GM23248 (cell line): Measurements from ENCODE around the gene TMEM154.

Experiments
- EZH2 ChIP-seq: fragments of 200-600 bp; sonication (generic); IDR thresholded peaks from 2 replicates; pipeline ENCODE4 v1.6.1; 2018; ENCODE audit warnings: antibody characterized with exemption, mild to moderate bottlenecking; ENCODE audit not compliant: insufficient read depth, poor library complexity, severe bottlenecking
- EZH2phosphoT487 ChIP-seq: fragments of 200-600 bp; sonication (generic); IDR thresholded peaks from 2 replicates; pipeline ENCODE4 v1.6.1; 2018; ENCODE audit warnings: antibody characterized with exemption, moderate library complexity, mild to moderate bottlenecking, low read depth; ENCODE audit not compliant: insufficient read depth

DNA sequence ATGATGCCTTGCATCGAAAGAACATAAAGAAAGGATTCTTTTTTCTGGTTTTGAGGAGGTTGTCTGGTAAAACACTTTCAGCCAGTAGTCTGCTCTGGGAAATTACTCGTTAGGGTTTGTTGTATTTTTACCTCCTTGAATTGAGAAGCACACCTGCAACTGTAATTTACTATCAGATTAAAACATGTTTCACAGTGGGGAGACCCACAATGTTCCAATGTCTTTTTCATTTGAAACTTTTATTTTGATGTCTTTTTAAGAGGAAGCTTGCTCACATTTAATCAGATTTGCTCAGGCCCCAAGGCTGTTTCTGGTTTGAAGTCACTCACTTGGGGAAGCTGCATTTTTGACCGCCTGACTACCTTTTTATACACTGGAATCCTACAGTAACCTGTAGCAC, 12.0 kb downstream of the TMEM154 start:
- TF ChIP-seq EZH2 (no peak), EZH2phosphoT487 (no peak)
